ENCODE data around the gene TRPC1.

Gene TRPC1

DNA sequence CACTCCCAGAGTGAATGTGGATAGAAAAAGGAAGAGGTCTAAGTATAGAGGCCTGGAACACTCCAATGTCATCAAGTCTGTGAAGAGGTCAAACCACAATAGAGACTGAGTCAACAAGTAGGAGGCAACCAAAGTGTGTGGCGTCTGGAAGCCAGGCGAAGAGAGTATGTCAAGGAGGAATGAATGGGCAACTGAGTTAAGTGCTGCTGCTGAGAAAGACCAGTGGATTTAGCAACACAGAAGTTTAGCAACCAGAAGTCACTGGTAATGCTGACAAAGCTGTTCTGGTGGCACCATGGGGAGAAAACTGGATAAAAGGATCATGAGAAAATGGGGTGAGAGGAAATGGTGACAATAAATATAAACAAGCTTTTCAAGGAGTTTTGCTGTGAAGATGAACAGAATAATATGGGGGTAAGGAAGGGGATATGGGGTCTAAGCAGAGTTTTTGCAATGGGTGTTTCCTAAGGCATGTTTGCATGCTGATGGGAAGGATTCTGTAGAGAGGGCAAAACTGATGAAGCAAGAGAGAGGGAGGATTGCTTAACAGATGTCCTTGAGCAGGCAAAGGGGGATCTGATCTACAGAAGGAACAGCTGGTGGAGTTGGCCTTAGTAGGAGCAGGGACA, 126.7 kb downstream of the TRPC1 start:
- no peak overlapping the region for H3K9ac ChIP-seq (ENCODE audit: low read length)
- H3K4me1 ChIP-seq (ENCODE audit: control insufficient read depth, insufficient read depth, low read length), result no peaks in the 10 kb centered on the region
- H3K36me3 ChIP-seq (ENCODE audit: control insufficient read depth, insufficient read depth, low read length), result no peaks in the 10 kb centered on the region
- no peaks in the 10 kb centered on the region for H3K27me3 ChIP-seq (ENCODE audit: control insufficient read depth, insufficient read depth, low read length)
- no peak overlapping the region for H3K4me3 ChIP-seq (ENCODE audit: low read length)
- no peak overlapping the region for H3K27ac ChIP-seq (ENCODE audit: low read depth, low read length)

- Histone ChIP-seq H3K4me3 (ENCODE audit: low read length) (no peak overlapping the region), H3K27ac (ENCODE audit: low read depth, low read length) (no peak overlapping the region), H3K27me3 (ENCODE audit: control insufficient read depth, insufficient read depth, low read length) (no peaks in the 10 kb centered on the region), H3K36me3 (ENCODE audit: control insufficient read depth, insufficient read depth, low read length) (no peaks in the 10 kb centered on the region), H3K4me1 (ENCODE audit: control insufficient read depth, insufficient read depth, low read length) (no peaks in the 10 kb centered on the region), H3K9ac (ENCODE audit: low read length) (no peak overlapping the region)
These were observed 128.2 kb downstream of the TRPC1 start for GRCh38 chr3:142852009-142852408.

DNA sequence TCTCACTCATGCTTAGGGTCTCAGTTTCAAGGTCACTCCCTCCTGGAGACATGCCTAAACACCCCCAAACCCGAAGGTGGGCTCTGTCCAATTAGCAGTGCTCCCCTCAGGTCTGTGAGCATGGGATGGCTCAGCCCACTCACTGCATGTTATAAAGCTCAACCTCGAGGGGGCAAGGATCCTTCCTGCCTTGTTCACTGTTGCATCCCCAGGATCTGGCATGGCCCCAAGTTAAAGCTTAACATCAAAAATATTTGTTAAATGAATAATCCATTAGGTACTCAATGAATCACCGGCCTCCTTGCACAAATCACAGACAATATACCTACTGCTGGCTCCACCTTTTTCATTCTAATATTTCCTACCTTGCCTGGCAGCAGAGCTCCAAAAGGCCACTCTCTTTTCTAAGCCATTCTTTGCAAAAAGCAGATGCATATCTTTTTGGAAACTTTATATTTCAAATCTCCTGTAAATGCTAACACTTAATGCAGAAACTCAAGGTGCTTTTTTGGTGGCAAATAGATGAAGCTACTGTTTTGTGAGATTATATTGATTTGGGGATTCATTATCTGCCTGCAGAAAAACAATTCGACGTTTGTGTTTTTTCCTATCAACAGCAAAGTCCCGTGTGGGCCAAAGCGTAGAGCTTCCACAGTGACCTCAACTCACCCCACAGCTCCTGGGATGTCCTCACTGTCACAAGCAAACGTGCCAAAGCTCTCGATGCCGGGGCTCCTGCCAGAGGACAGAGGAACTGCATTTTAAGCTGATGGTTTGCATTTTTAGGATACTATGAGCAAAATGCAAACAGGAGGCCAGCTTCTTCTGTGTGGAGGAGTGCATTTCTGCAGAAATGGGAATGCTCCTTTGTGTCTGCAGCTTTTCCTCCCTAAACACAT, 129.7 kb downstream of the TRPC1 start:
- Histone ChIP-seq H3K36me3 (ENCODE audit: control insufficient read depth, insufficient read depth, low read length) (no peaks in the 10 kb centered on the region), H3K27ac (ENCODE audit: low read depth, low read length) (no peak overlapping the region)

GRCh38 chr3:142857056-142857455, 133.2 kb downstream of the TRPC1 start:
- no peaks in the 10 kb centered on the region for H3K27me3 ChIP-seq (ENCODE audit: control insufficient read depth, insufficient read depth, low read length)

More for the DNA sequence above, 129.7 kb downstream of the TRPC1 start:
- Histone ChIP-seq H3K9ac (ENCODE audit: low read length) (no peak overlapping the region), H3K4me1 (ENCODE audit: control insufficient read depth, insufficient read depth, low read length) (no peaks in the 10 kb centered on the region), H3K27me3 (ENCODE audit: control insufficient read depth, insufficient read depth, low read length) (no peaks in the 10 kb centered on the region), H3K4me3 (ENCODE audit: low read length) (no peak overlapping the region)

More at GRCh38 chr3:142857056-142857455, 133.2 kb downstream of the TRPC1 start:
- no peak overlapping the region for H3K27ac ChIP-seq (ENCODE audit: low read depth, low read length)
- no peak overlapping the region for H3K9ac ChIP-seq (ENCODE audit: low read length)
- no peak overlapping the region for H3K4me3 ChIP-seq (ENCODE audit: low read length)
- H3K4me1 ChIP-seq (ENCODE audit: control insufficient read depth, insufficient read depth, low read length), result no peaks in the 10 kb centered on the region
- no peaks in the 10 kb centered on the region for H3K36me3 ChIP-seq (ENCODE audit: control insufficient read depth, insufficient read depth, low read length)
